ENCODE data around the gene PLXNA4.

GRCh38 chr7:132575982-132576720 is at the start of gene PLXNA4:
- no peak for TF ChIP-seq CTCF (IDR thresholded peaks at IDR 0.05; ENCODE audit: insufficient read depth, low read length)
- no peak for TF ChIP-seq POLR2AphosphoS5 (IDR thresholded peaks at IDR 0.05; ENCODE audit: low read depth)
